ENCODE results near the gene ARPC5.
A peak's percentile ranks its signal among the peaks of the same experiment; 100 is the strongest.
"Not testable (repeated sequence)": the region's sequence is repeated elsewhere in the genome, so short reads cannot be mapped to it uniquely, and the experiment has no call there.

ARPC5 gene

GRCh38 chr1:183635606-183636333 lies at the start of gene ARPC5:
Gene ARPC5, minus strand, starts transcription at chr1:183635783. Its CDS starts 124 bp downstream, at chr1:183635659.
- DNase-seq: peak; percentile 93

GRCh38 chr1:183685112-183685713 lies 49.6 kb upstream of the ARPC5 start:
- no peak for DNase-seq

- not testable (repeated sequence) for DNase-seq
Observed at GRCh38 chr1:183679363-183679762, 43.8 kb upstream of the ARPC5 start.

GRCh38 chr1:183678819-183679218 lies 43.2 kb upstream of the ARPC5 start:
- no peak for DNase-seq

GRCh38 chr1:183676586-183677189 lies 41.1 kb upstream of the ARPC5 start:
- no peak for DNase-seq

- no peak for DNase-seq
Observed at GRCh38 chr1:183675883-183676585, 40.5 kb upstream of the ARPC5 start.

GRCh38 chr1:183675381-183675780 lies 39.8 kb upstream of the ARPC5 start:
- DNase-seq: no peak

- DNase-seq: no peak
Observed at GRCh38 chr1:183674886-183675285, 39.3 kb upstream of the ARPC5 start.

- DNase-seq: no peak
Observed at GRCh38 chr1:183674339-183674738, 38.8 kb upstream of the ARPC5 start.

- no peak for DNase-seq
Observed at GRCh38 chr1:183673605-183674323, 38.2 kb upstream of the ARPC5 start.

GRCh38 chr1:183670169-183670568 lies 34.6 kb upstream of the ARPC5 start:
- no peak for DNase-seq

- no peak for DNase-seq
Observed at GRCh38 chr1:183656355-183656754, 20.8 kb upstream of the ARPC5 start.

GRCh38 chr1:183655562-183656075 lies 20.0 kb upstream of the ARPC5 start:
- DNase-seq: peak; percentile 54

- no peak for DNase-seq
Observed at GRCh38 chr1:183654706-183655105, 19.1 kb upstream of the ARPC5 start.

GRCh38 chr1:183653876-183654451 lies 18.4 kb upstream of the ARPC5 start:
- DNase-seq: no peak

- DNase-seq: no peak
Observed at GRCh38 chr1:183653462-183653794, 17.8 kb upstream of the ARPC5 start.

- DNase-seq: no peak
Observed at GRCh38 chr1:183652547-183653461, 17.2 kb upstream of the ARPC5 start, which contains the start of gene APOBEC4. Gene APOBEC4, minus strand, starts transcription at chr1:183653316. Its CDS starts 4,535 bp downstream, at chr1:183648781.

- DNase-seq: no peak
Observed at GRCh38 chr1:183652107-183652506, 16.5 kb upstream of the ARPC5 start.

- no peak for DNase-seq
Observed at GRCh38 chr1:183651612-183652011, 16.0 kb upstream of the ARPC5 start.

GRCh38 chr1:183648042-183648441 lies 12.5 kb upstream of the ARPC5 start:
- DNase-seq: no peak

- DNase-seq: no peak
Observed at GRCh38 chr1:183646776-183647175, 11.2 kb upstream of the ARPC5 start.
